NCI-H1930 (cell line): ENCODE measurements around the gene VCAM1.
"Not testable (repeated sequence)": the region's sequence is repeated elsewhere in the genome, so short reads cannot be mapped to it uniquely, and the experiment has no call there.

Source experiments
- DNase-seq, 2 experiments: peaks; one replicate each; lab custom pipeline; 2025; lab: John Stamatoyannopoulos, UW

The VCAM1 gene, protein sequence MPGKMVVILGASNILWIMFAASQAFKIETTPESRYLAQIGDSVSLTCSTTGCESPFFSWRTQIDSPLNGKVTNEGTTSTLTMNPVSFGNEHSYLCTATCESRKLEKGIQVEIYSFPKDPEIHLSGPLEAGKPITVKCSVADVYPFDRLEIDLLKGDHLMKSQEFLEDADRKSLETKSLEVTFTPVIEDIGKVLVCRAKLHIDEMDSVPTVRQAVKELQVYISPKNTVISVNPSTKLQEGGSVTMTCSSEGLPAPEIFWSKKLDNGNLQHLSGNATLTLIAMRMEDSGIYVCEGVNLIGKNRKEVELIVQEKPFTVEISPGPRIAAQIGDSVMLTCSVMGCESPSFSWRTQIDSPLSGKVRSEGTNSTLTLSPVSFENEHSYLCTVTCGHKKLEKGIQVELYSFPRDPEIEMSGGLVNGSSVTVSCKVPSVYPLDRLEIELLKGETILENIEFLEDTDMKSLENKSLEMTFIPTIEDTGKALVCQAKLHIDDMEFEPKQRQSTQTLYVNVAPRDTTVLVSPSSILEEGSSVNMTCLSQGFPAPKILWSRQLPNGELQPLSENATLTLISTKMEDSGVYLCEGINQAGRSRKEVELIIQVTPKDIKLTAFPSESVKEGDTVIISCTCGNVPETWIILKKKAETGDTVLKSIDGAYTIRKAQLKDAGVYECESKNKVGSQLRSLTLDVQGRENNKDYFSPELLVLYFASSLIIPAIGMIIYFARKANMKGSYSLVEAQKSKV

GRCh38 chr1:100719490-100719889, at the start of gene VCAM1:
Gene VCAM1 (plus strand): TSS chr1:100719742. CDS start chr1:100719861, 119 bp downstream.
- no peak for DNase-seq

DNA sequence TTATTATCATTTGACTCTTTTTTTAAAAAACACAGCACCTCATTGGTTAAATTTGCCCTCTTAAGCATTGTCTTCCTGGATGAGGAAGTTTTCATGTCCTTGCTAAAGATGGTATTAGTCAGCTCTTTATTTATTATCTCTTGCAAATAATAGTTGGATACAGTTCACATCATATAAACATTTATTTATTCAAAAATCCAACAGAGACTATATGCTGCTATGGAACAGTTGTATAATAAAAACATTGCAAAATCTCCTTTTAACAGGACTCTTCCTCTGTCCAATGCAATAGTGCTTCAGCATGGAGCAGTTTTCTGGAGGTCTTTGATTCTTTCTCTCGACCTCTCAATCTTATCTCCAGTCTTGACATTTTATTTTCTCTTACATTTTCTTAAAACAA, 49.5 kb upstream of the VCAM1 start:
- no peak for DNase-seq

GRCh38 chr1:100671601-100672000, 47.9 kb upstream of the VCAM1 start:
- no peak for DNase-seq

- no peak for DNase-seq
Measured at GRCh38 chr1:100683448-100684349, 35.8 kb upstream of the VCAM1 start.

DNA sequence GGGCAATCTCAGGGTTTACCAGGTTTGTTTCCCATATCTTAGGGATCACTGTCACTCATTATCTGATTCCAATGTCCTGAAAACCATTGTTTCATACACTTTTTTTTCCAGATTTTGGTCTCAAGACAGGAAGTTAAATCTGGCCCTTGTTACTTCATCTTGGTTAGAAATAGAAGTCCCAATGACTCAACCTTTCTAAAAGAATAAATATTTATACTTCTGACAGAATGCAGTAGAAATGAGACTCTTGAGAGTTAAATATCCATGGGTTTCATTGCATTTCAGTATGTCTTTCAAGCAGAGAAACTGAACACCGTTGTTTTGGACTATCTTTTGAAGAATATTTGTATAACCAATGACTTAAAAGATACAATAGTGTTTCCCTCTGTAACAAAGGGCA, 19.8 kb upstream of the VCAM1 start:
- no peak for DNase-seq

- DNase-seq = no peak
Measured at GRCh38 chr1:100700586-100700985, 19.0 kb upstream of the VCAM1 start.

- no peak for DNase-seq
Measured at GRCh38 chr1:100703052-100703451, 16.5 kb upstream of the VCAM1 start.

DNA sequence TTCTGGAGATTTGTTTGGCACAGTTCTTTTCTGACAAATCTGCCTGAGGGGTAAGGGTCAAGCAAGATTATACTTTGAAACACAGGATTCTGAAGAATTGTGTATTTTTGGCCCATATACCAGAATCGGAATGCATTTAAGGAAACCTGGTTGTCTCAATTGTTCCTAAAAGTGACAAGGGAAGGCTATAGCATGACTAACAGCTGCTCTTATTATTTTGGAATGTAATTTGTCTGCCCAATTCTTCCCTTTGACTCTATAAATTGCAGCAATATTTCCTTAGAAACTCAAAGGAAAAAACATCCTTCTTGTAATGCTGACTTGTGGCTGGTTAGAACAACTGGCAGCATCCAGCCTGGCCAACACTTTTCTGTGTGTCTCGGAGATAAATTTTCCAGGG, 15.8 kb upstream of the VCAM1 start:
- no peak for DNase-seq

DNA sequence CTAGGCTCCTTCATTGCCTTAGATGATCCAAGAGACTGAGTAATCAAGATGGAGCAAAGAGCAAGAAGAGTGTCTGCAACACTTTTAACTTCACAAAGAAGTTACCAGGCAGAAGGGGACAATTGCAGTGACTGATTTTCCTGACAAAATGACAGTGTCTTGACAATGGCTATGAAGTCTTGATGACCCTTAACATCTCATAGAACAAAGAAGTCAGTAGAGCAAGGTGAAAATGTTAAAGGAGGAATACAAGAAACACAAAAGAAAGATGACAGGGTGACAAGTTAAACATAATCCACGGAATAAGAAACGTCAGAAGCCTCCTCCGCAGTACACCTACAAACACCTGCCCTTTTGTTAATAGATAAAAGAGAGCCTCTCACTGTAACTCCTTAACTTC, 15.1 kb upstream of the VCAM1 start:
- DNase-seq = no peak

DNA sequence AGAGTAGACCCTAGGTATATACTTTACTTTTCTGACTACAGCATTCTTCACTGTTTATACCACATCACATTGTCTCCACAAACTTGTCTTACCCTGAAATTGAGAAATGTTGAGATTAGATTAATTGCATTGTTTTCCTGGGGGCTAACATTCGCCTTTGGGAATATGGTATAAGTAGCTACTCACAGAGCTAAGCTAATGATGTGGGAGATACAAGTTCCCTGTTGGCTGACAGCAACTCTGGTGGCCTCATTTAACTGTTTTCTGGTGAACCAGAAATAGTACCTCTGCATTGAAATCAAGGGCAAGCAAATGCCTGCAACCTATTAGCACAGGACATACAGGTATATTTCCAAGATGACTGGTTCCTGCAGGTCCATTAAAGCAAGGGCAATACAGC, 13.2 kb upstream of the VCAM1 start:
- DNase-seq = no peak

DNA sequence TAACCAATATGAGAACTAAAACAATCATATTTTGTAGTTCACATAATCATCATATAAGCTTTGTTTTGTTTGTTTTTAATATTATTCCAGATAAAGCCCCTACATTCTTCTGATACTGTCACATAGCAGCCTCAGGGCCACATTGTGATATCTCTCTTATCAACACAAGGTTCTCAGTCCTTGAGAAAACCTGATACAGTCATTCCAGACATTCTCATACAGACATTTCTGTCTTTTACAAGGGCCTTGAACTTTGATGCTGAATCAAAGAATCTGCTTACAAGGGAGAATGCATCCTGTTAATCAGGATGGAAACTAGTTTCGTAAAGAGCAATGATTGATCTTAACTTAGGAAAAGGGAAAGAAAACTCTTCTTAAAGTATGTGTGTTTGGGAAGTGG, 12.7 kb upstream of the VCAM1 start:
- no peak for DNase-seq

GRCh38 chr1:100708476-100709062, 11.0 kb upstream of the VCAM1 start:
- DNase-seq = no peak

GRCh38 chr1:100710906-100711682, 8.4 kb upstream of the VCAM1 start:
- DNase-seq = no peak

- not testable (repeated sequence) for DNase-seq
Measured at GRCh38 chr1:100713027-100713426, 6.5 kb upstream of the VCAM1 start.

- no peak for DNase-seq
Measured at GRCh38 chr1:100713626-100714025, 5.9 kb upstream of the VCAM1 start.

- DNase-seq = no peak
Measured at GRCh38 chr1:100714599-100714998, 4.9 kb upstream of the VCAM1 start.

DNA sequence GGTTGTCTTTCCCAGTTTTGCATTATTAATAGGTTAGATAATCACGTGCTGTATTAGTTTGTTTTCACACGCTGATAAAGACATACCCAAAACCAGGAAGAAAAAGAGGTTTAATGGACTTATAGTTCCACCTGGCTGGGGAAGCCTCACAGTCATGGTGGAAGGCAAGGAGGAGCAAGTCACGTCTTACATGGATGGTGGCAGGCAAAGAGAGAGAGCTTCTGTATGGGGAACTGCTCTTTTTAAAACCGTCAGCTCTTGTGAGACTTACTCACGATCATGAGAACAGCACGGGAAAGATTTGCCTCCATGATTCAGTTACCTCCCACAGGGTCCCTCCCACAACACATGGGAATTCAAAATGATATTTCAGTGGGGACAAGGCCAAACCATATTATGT, 2.3 kb upstream of the VCAM1 start:
- DNase-seq = no peak

GRCh38 chr1:100718581-100718980, 961 bp upstream of the VCAM1 start:
- DNase-seq = no peak

- no peak for DNase-seq
Measured at GRCh38 chr1:100720101-100720500, 559 bp downstream of the VCAM1 start.

DNA sequence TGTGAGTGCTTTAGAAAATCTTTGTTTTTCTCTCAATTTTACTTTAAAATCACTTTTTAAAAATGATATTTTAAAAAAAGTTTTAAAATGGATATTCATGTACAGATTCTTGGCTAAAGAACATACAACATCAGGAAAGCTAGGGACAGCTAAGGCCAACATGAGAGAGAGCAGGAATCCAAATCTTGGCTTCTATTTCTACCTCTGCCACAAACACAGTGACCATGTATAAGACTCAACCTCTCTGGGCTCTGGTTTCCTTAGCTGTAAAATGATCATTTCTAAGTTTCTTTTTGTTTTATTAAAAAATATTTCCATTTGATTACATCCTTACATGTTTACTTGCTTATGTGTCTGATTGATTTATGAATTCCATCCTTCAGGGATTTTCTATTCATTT, 1.2 kb downstream of the VCAM1 start:
- DNase-seq = no peak

DNA sequence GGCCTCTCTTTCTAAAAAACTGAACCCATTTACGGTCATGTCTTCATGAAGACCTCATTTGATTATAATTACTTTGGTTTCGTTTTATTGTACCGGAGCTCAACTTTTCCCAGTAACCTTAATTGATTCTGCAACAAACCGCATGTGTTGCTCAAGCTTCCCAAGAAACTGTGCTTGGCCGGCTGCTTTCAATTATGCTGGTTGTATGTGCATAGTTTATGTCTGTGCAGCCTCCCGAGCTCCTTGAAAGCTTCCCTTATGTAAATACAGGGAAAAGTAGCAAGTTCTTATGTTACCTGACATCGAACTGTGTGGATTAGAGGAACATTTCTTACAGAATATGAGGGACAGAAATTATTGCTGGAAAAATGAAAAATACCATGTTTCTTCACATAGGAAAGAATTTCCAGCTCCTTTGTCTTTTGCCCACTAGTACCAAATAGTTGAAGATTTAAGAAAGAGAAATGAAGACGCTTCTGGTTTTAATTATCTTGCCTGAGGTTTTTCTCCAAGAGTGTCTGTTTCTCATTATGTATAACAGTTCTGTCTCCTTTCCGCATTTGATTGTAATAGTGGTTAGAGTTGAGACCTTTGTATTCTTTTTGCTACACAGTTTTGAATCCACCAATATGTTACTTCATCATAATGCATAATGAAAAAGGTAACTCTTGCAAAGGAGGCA, 2.1 kb downstream of the VCAM1 start:
- DNase-seq = no peak
